IMR-90 (cell line): Measurements from ENCODE around the gene TP53TG3D. TPM values are rescaled to one million over a fixed set of nuclear protein-coding genes. Genes with fewer than 3 reads are reported as not detected.
"Not testable (repeated sequence)": the region's sequence is repeated elsewhere in the genome, so short reads cannot be mapped to it uniquely, and the experiment has no call there.

ENCODE experiments used
- ATAC-seq: fragments of 200-7000 bp; cut with Tn5 transposase; 2 replicates; pipeline ENCODE4 v1.9.1; 2020; ENCODE audit warnings: low read depth, mild to moderate bottlenecking, moderate library complexity
- BruUV-seq: library from RNA; stranded (reverse); fragments of 400-500 nt; replicated peaks from 2 replicates; lab custom pipeline; 2021; lab: Mats Ljungman, UMichigan
- CTCF ChIA-PET: fragments of 300-600 bp; formaldehyde crosslinking; extraction: SDS; loops from one replicate; lab custom pipeline; 2021; ENCODE audit warnings: antibody characterized with exemption; lab: Yijun Ruan, JAX
- POLR2A ChIA-PET: fragments of 300-600 bp; sonication (Branson Sonifier 250); formaldehyde crosslinking; loops from one replicate; lab custom pipeline; 2022; ENCODE audit warnings: antibody characterized with exemption; ENCODE audit not compliant: unreplicated experiment; lab: Charles Lee
- DNase-seq: peaks from one replicate; pipeline ENCODE4 v3.0.0; 2013
- H2AFZ ChIP-seq: replicated peaks from 2 replicates; pipeline ENCODE3; 2013; ENCODE audit warnings: low read length, mild to moderate bottlenecking; ENCODE audit not compliant: poor library complexity
- H2AK5ac ChIP-seq: 2 replicates; pipeline ENCODE4 v1.6.1; 2013; ENCODE audit warnings: low read depth, low read length, inconsistent platforms
- H2AK9ac ChIP-seq: replicated peaks from 2 replicates; pipeline ENCODE3; 2013; ENCODE audit warnings: mild to moderate bottlenecking, low read depth, low read length, moderate library complexity; ENCODE audit not compliant: poor library complexity
- H2BK120ac ChIP-seq: 2 replicates; pipeline ENCODE4 v1.6.1; 2013; ENCODE audit warnings: low read depth, low read length, inconsistent platforms
- H2BK15ac ChIP-seq: 3 replicates; pipeline ENCODE4 v1.6.1; 2013; ENCODE audit warnings: low read depth, low read length, inconsistent platforms
- H2BK20ac ChIP-seq: 2 replicates; pipeline ENCODE4 v1.6.1; 2013; ENCODE audit warnings: low read depth, mild to moderate bottlenecking, inconsistent platforms, low read length, moderate library complexity
- H2BK5ac ChIP-seq: 2 replicates; pipeline ENCODE4 v1.6.1; 2013; ENCODE audit warnings: mild to moderate bottlenecking, low read depth, low read length, inconsistent platforms; ENCODE audit not compliant: poor library complexity, severe bottlenecking
- H3K14ac ChIP-seq: replicated peaks from 2 replicates; pipeline ENCODE4 v1.6.1; 2013; ENCODE audit warnings: low read depth, low read length, inconsistent platforms
- H3K18ac ChIP-seq: 2 replicates; pipeline ENCODE4 v1.6.1; 2013; ENCODE audit warnings: low read depth, low read length, control low read depth
- H3K23ac ChIP-seq: 2 replicates; pipeline ENCODE4 v1.6.1; 2013; ENCODE audit warnings: low read depth, low read length, inconsistent platforms
- H3K27ac ChIP-seq: 2 replicates; pipeline ENCODE4 v1.5.1; 2013; ENCODE audit warnings: mild to moderate bottlenecking, control low read depth, low read length; ENCODE audit not compliant: insufficient read depth
- H3K27me3 ChIP-seq: 2 replicates; pipeline ENCODE4 v1.6.1; 2013; ENCODE audit warnings: low read length; ENCODE audit not compliant: control insufficient read depth, insufficient read depth
- H3K36me3 ChIP-seq: 2 replicates; pipeline ENCODE4 v1.6.1; 2013; ENCODE audit warnings: low read length, mixed read lengths; ENCODE audit not compliant: control insufficient read depth, insufficient read depth
- H3K4ac ChIP-seq: 2 replicates; pipeline ENCODE4 v1.6.1; 2013; ENCODE audit warnings: low read depth, low read length, inconsistent platforms
- H3K4me1 ChIP-seq: 2 replicates; pipeline ENCODE4 v1.6.1; 2013; ENCODE audit warnings: low read length, mixed read lengths; ENCODE audit not compliant: control insufficient read depth, insufficient read depth
- H3K4me2 ChIP-seq: 2 replicates; pipeline ENCODE4 v1.6.1; 2013; ENCODE audit warnings: low read depth, mild to moderate bottlenecking, control low read depth, low read length, moderate library complexity
- H3K4me3 ChIP-seq: 2 replicates; pipeline ENCODE4 v1.5.1; 2013; ENCODE audit warnings: low read depth, mild to moderate bottlenecking, control low read depth, low read length, moderate library complexity; ENCODE audit not compliant: insufficient read depth
- H3K56ac ChIP-seq: 2 replicates; pipeline ENCODE4 v1.6.1; 2013; ENCODE audit warnings: low read length, inconsistent platforms; ENCODE audit not compliant: insufficient read depth; ENCODE audit errors: extremely low read depth
- H3K79me1 ChIP-seq, 2 experiments: 2 replicates each; pipeline ENCODE4 v1.6.1; 2013; ENCODE audit warnings: low read length in 2 of 2, inconsistent platforms in 1 of 2, low read depth in 1 of 2
- H3K9ac ChIP-seq: 2 replicates; pipeline ENCODE4 v1.6.1; 2013; ENCODE audit warnings: low read depth, low read length, control low read depth
- H3K9me1 ChIP-seq: 2 replicates; pipeline ENCODE4 v1.6.1; 2013; ENCODE audit warnings: low read length, inconsistent platforms; ENCODE audit not compliant: insufficient read depth
- H3K9me3 ChIP-seq: 2 replicates; pipeline ENCODE4 v1.6.1; 2013; ENCODE audit warnings: low read length; ENCODE audit not compliant: control insufficient read depth, insufficient read depth
- H4K20me1 ChIP-seq: 2 replicates; pipeline ENCODE4 v1.6.1; 2013; ENCODE audit warnings: low read length, inconsistent platforms; ENCODE audit not compliant: insufficient read depth
- H4K5ac ChIP-seq: 2 replicates; pipeline ENCODE4 v1.6.1; 2013; ENCODE audit warnings: mild to moderate bottlenecking, low read depth, low read length, control low read depth
- H4K8ac ChIP-seq, 2 experiments: 2 replicates each; pipeline ENCODE4 v1.6.1; 2013; ENCODE audit warnings: low read depth in 2 of 2, low read length in 2 of 2, control low read depth in 1 of 2, inconsistent platforms in 1 of 2
- H4K91ac ChIP-seq: 2 replicates; pipeline ENCODE4 v1.6.1; 2013; ENCODE audit warnings: low read depth, low read length, inconsistent platforms; ENCODE audit not compliant: insufficient read depth
- WGBS, 2 experiments: methylation state at CpG; one replicate each; pipeline versions ENCODE4 v1.1.5 to v1.1.7; 2013; ENCODE audit warnings: missing lambda C conversion rate in 2 of 2; ENCODE audit not compliant: insufficient read length in 1 of 2; ENCODE audit errors: extremely low coverage in 2 of 2; 5-methylcytosine and 5-hydroxymethylcytosine counted together
- dilution Hi-C: fragments of 300-500 bp; cut with HindIII; formaldehyde crosslinking; loops from one replicate; pipeline ENCODE4 v1.14.3; 2018; ENCODE audit warnings: low sequenced_read_pairs; ENCODE audit not compliant: unreplicated experiment
- in situ Hi-C: fragments of 300-500 bp; cut with MboI; formaldehyde crosslinking; loops from 3 replicates; pipeline ENCODE4 v1.14.3; 2019; ENCODE audit warnings: low sequenced_read_pairs, inconsistent platforms, mixed read lengths
- intact Hi-C: fragments of 100-400 bp; cut with micrococcal nuclease; formaldehyde crosslinking; loops from 2 replicates; pipeline ENCODE4 v1.10.0; 2022
- polyA plus RNA-seq, 3 experiments: library from polyadenylated mRNA; depleted of rRNA; stranded (reverse); fragments of >200 nt; gene quantifications; 2 replicates each; pipeline ENCODE4 v1.2.3, GENCODE V29; 2012; ENCODE audit warnings: low replicate concordance in 1 of 3
- total RNA-seq: library from RNA; depleted of rRNA; stranded (reverse); fragments of >200 nt; gene quantifications from 2 replicates; pipeline ENCODE4 v1.2.3, GENCODE V29; 2012

Gene TP53TG3D
- total and polyA plus RNA-seq, 2 of the 4 experiments (the other 2 are of a cell fraction), result 0.10 TPM; not detected in 1

DNA sequence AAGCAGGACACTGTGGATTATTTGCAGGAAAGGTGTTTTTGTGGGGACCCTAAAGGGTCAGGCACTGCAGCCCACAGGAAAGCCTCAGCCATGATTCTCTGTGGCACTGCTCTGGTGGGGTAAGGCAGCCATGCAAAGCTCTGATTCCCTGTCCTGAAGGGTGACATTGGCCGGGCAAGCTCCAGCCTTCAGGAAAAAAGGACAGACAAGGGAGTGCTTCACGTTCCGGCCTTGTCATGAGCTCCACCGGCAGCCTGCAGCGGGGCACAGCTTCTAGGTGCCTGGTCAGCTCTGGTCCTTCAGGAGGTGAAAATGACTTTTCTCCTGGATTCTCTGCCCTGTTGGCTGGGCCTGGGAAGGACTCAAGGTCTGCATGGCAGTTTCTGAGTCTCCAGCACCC is 8.4 kb downstream of the TP53TG3D start:
- H3K9ac ChIP-seq, H3K4me1 ChIP-seq, POLR2A ChIA-PET, H4K5ac ChIP-seq, H3K18ac ChIP-seq, H3K56ac ChIP-seq, H2BK20ac ChIP-seq, H3K4me2 ChIP-seq, DNase-seq, H3K4ac ChIP-seq, H3K27me3 ChIP-seq, CTCF ChIA-PET, H3K14ac ChIP-seq, H4K8ac ChIP-seq, H3K23ac ChIP-seq, H4K20me1 ChIP-seq, H2AK5ac ChIP-seq, H3K27ac ChIP-seq, BruUV-seq, H3K79me1 ChIP-seq, H4K91ac ChIP-seq, H2BK15ac ChIP-seq, H2BK5ac ChIP-seq, H2AFZ ChIP-seq, H3K9me1 ChIP-seq, dilution Hi-C loops, intact Hi-C loops, H3K4me3 ChIP-seq, H3K36me3 ChIP-seq, ATAC-seq, H2AK9ac ChIP-seq, H3K9me3 ChIP-seq, H2BK120ac ChIP-seq, in situ Hi-C loops: not testable (repeated sequence)
- no CpG with 5 or more reads among the region's 5 CpGs for WGBS, 2 experiments

DNA sequence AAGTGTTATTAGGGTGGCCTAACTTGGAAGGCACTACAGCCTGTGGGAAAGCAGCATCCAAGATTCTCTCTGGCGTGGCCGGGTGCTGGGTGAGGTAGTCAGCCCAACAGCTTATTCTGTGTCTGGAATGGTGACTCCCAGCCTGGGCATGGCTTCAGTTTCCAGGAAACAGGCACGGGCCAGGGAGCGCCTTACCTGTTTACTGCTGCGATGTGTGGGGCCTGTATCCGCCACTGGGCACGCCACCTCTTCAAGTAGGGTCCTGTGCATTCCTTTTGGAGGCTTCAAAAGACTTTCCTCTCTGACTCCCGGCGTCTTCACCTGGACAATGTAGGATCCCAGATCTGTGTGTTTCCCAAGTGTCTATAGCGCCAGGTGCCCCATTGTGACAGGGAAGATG is 10.5 kb downstream of the TP53TG3D start:
- H4K91ac ChIP-seq, H3K9me1 ChIP-seq, H2AFZ ChIP-seq, H3K23ac ChIP-seq, H4K8ac ChIP-seq, POLR2A ChIA-PET, H2BK15ac ChIP-seq, H3K4me1 ChIP-seq, H3K4me2 ChIP-seq, BruUV-seq, H3K14ac ChIP-seq, H2AK5ac ChIP-seq, H3K4ac ChIP-seq, H3K36me3 ChIP-seq, H4K20me1 ChIP-seq, H3K27me3 ChIP-seq, H2BK5ac ChIP-seq, H3K56ac ChIP-seq, H3K4me3 ChIP-seq, H3K9ac ChIP-seq, in situ Hi-C loops, ATAC-seq, DNase-seq, intact Hi-C loops, CTCF ChIA-PET, dilution Hi-C loops, H2BK20ac ChIP-seq, H3K18ac ChIP-seq, H4K5ac ChIP-seq, H3K79me1 ChIP-seq, H2AK9ac ChIP-seq, H2BK120ac ChIP-seq, H3K27ac ChIP-seq, H3K9me3 ChIP-seq: not testable (repeated sequence)
- no CpG with 5 or more reads among the region's 10 CpGs for whole genome bisulfite sequencing, 2 experiments
